NCI-H146 (cell line): ENCODE results near the gene NKAPL.

Experiments
- DNase-seq: peaks from one replicate; lab custom pipeline; 2025; lab: John Stamatoyannopoulos, UW

The NKAPL gene

DNA sequence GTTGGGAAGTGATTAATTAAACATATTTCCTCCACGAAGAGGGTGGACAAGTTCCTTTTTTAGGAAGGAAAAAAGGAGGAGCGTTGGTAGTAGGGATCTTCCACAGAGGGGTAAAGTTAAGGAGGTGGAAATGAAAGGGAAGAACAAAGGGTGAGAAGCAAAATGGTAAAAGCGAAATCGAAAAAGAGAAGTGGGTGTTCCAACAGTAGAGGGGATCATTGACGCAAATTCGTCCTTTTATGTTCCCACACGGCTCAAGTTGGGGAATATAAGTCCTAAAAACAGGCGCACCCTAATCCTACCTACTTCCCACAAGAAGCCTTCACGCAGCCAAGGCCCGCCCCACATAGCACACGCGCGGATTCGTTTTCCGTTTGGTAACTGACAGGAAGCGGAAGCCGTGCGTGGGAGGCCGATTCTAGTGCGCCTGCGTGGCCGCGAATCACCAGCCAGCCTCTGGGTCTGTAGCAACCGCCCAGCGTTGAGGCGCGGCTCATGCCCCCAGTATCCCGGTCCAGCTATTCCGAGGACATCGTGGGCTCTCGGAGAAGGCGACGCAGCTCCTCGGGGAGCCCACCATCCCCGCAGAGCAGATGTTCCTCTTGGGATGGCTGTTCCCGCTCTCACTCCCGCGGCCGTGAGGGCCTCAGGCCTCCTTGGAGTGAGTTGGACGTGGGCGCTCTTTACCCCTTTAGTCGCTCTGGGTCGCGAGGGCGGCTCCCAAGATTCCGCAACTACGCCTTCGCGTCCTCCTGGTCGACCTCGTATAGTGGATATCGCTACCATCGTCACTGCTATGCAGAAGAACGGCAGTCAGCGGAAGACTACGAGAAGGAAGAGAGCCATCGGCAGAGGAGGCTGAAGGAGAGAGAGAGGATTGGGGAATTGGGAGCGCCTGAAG is at the start of gene NKAPL:
NKAPL (plus strand) TSS at position 421 of the 901 bp plus-strand sequence; CDS start at position 496, 75 bp downstream.
- DNase-seq: no peak

DNA sequence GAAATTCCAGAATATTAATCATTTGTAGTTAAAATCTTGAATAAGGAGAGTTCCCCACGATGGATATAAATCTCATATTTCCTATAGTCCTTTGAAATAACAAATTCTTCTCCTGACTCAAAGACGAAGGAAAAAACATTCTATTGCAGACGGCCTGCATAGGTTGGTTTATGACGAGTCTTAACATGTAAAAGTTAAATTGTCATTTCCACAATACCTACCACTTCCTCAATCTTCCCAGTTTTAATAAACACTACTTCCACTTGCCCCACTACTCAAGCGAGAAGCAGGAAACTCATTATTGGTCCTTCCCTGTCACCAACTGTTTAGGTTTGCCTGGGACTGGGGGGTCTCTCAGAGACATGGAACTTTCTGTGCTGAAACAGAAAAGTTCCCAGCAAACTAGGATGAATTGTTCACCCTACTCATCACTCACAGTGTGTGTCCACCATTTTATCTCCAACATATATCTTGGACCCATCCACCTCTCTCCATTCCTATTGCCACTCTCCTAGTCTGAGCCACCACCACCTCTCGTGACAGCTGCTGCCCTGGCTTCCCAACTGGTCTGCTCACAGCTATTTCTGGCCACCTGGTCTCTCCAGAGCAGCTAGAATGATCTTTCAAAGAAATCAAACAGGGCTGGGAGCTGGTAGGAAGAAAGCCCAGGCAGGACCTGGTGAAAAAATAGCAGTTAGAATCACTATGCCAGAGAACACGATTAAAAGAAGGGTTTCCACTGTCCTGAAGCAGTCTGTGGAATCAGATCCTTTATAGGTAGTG is 49.2 kb upstream of the NKAPL start:
- DNase-seq: no peak

DNA sequence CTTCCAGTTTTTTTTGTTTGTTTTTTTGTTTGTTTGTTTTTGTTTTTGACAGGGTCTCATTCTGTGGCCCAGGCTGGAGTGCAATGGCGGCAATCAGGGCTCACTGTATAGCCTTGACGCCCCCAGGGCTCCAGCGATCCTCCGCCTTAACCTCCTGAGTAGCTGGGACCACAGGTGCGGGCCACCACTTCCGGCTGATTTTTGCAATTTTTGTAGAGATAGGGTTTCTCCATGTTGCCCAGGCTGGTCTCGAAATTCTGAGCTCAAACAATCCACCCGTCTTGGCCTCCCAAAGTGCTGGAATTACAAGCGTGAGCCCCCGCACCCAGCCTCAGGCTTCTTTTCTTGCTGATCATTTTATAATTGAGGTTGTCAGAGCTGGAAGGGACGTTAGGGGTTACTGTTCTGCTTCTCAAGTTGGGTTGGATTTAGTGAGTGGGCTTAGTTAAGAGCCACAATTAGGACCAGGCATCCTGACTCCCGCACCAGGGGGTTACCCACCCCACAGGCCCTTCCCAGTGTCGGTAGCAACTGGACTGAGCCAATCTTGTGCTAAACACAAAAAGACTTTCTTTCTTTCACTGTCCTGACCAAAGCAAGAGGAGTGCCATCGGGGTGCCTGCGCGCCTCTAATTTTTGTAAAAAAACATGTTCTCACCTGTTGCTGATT is 47.1 kb upstream of the NKAPL start:
- DNase-seq: peak; percentile 67

DNA sequence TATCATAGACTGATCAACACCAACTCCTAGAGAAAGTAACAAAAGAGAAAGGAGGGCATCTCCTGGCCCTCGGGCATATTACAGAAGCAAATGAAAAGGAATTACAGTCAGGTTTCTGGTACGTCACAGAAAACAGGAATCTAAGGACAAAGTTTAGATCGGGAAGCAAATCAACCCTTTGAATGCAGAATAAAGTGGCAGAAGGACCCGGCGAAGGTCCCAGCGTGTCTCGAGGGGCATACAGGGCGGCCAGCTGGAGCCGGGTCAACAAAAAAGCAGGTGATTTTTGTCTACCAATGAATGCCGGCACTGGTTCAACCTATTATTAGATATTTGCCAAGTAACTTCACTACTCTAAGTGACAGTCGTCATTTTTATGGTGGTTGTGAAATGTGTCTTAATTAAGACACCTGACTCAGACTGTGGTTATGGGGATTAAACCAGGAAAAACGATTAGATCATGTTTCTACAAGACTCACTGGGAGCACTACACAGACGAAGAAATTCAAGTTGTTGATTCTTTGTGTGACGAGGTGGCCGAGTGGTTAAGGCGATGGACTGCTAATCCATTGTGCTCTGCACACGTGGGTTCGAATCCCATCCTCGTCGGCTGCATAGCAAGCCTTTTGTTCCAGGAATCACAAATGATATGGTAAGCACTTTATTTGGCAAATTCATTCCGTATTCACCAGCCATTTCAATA is 46.4 kb upstream of the NKAPL start:
- DNase-seq: peak; percentile 89

DNA sequence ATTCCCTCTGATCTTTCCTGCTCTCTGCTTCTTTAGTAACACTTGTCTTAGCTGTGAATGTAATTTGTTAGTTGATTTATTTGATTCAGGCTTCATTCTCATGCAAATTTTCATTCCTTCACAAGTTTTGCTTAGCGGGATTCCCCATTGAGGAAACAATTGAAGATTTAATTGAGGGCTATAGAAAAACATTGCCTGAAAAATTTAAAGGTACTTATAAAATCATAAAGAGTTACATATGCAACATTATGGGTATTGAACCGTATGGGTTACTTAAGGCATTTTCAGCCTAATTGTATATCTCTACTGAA is 45.9 kb upstream of the NKAPL start:
- DNase-seq: no peak

DNA sequence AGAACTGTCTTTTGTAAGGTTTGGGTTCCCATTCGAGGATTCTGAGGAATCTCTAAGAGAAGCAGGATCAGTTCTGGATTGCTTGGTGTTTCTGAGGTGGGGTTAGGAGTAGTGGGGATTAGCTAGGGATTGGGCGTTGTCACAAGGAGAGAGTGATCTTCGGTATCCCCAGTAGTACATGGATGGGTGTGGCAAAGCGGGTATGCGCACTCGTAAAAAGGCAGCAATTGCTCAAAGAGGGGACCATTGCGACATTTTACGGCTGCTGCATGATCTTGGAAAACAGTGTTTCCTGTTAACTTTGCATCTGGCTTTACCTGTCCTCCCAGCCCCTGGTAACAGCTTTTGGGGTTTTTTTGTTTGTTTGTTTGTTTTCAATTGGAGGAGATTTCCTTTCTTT is 43.7 kb upstream of the NKAPL start:
- DNase-seq: no peak

DNA sequence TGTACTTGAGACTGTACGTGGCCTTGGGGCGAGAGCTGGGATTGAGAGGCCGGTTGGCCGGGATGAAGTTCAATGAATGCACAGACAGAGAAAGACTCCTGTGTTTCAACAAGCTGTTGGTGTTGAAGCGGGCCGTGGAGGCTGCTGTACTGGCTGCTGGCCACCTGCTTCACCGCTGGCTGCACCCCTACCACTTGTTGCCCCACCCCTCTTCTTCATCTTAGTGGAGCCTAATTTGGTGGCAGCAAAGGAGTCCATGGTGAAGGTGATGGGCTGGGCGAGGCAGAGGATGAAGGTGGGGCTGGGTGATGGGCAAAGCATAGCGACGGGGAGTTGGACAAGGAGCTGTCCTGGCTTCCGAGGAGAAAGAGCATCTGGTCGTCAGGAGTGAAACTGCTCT is 41.2 kb upstream of the NKAPL start:
- DNase-seq: no peak

DNA sequence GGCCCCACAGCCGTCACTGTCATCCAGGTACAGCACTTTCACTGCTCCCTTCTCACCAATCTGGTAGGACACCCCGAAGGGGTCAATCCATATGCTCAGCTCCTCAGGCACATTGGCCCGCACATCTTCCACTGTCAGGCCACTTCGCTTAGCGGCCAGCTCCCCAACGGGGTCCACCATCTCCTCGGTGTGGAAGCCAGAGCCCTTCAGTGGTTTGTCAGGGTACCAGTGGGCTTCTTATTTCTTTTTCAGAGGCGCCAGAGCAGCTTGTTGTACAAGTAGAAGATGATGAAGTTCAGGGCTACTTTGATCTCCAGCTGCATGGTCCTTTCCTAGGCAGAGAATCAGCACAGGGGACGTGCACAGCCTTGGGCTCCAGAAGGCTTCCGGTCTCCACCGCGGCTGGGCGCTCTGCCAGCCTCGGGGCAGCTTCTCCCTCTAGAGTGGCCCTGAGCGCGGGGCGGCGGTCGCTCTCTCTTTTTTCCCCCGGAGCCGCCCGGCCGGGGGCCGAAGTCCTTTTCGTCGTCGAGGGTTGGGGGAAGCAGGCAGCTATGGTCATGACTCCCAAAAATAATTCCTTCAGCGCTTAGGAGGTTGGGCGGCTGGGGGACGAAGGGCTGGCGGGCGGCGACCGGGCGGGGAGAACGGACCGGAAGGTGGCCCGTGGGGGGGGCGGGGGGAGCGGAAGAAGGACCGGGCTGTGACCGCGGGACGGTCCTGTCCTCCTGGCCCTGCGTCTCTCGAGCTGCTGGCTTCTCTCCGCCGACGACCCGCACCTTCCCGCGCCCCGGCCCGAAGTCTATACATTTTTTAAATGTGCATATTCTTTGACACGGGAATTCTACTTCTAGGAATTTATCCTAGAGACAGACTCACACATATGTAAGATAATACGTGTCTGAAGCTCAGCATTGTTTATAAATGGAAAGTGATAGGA is 40.5 kb upstream of the NKAPL start:
- peak; percentile 85 for DNase-seq

DNA sequence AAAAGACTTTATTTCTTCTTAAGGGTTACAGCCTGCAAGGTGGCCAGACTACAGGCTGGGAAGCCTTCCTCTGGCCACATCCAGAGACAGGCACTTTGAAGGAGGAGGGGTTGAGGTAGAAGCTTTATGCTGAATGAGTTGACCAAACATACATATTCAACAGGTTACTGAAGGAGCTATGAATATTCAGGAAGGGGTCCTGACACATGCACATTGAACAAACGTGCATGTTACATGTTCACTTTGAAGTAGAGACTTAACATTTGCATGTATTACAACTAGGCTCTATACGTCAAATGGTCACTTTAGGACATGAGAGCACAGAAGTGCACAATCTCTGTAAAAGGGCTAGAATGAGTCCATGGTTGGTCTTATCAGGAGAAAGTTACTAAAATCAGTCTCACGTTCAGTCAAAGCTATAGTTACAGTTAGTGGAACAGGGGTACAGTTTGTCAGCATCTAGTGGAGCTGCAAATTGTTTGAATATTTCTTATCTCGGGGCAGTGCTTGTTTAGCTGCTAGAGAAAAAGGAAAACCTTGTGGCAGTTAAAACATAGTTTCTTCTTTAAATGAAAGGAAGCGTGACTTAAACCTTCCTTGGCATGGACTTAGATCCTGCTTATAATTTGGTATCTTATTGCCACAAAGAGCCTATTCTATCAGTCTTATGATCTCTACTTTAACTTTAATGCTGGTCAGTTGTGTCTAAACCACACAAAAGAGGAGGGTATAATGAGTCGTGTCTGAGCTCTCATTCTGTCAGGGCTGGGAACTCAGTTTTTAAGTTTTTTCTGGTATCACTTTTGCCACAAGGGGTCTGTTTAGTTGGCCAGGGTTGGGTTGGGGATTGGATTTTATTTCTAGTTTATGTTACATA is 38.6 kb upstream of the NKAPL start:
- DNase-seq: no peak

DNA sequence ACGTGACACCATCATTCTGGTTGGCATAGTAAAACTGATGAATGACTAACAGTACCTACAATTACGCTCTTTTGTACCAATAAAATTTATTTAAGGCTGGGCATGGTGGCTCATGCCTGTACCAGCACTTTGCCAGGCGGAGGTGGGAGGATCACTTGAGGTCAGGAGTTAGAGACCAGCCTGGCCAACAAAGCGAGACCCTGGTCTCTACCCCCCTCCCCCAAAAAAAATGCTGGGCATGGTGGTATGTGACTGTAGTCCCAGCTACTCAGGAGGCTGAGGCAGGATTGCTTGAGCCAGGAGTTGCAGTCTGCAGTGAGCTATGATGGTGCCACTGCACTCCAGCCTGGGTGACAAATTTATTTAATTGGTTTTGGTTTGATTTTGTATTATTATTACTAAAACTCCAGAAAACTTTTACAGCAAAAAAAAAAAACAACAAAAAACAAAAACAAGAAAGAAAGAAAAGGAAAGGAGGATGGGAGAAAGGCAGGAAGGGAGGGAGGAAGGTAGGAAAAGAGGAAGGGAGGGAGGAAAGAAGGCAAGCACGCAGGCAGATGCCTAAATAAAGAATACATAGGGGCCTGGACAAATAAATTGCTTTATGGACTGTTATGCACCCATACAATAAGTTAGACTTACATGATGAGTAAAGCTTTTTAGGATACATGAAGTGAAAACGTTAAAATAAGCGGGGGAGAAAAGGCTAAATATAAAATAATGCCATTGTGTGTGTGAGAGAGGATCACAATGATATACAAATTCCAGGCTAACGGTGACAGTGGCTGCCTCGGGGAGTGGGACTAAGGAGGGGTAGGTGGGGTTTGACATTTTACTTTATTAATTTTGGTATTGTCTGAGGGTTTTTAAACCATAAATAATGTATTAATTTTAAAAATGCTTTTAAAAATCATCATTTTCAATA is 34.7 kb upstream of the NKAPL start:
- DNase-seq: no peak

DNA sequence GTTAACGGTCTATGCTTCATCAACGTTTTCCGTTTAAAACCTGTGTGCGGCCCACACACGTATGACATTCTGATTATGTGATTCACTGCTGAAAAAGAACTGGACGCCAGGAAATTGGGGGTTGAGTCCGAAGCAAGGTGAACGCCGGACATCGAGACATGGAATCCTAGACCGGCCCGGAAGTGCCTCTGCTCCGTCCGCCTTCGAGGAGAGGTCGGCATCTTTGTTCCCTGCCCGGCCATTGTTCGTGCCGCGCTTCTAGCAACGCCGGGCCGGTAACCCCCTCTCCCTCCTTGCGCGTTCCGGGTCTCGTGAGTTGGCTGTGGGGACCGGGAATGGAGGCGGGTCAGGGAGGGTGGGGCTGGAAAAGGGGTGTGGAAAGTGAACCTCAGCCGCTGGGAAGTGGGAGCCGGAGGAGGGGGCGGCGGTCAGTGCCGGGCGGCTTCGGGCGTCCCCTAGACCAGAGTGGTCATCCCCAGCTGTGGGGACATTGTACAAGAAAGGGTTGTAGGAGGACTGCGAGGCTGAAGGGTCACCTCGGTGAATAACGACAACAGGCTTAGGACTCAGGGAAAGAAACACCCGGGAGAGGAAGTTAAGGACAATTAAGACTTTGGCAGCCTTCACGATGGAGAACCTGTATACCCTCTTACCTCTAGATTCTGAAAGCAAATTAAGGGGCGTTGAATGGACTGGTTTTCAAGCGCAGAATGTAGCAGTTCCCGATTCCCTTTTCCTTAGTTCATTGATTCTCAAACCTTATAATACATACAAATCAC is 33.9 kb upstream of the NKAPL start, which contains the start of gene ZSCAN9:
ZSCAN9 (plus strand) TSS at position 220 of the 779 bp plus-strand sequence. CDS start 1,810 bp downstream, outside the sequence.
- DNase-seq: peak; percentile 96

DNA sequence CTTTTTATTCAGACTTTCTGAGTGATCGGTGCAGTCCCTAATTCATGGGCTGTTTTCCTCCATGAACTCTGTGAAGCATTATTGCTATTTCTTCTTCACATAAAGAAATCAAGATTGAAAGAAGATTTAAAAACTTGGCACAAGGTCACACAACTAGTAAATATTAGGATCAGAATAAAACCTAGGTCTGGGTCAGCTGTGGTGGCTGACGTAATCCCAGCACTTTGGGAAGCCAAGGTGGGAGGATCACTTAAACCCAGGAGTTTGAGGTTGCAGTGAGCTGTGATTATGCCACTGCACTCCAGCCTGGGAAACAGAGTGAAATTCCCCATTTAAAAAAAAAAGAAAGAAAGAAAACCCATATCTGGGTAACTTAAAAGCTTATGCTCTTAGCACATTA is 32.6 kb upstream of the NKAPL start:
- no peak for DNase-seq

DNA sequence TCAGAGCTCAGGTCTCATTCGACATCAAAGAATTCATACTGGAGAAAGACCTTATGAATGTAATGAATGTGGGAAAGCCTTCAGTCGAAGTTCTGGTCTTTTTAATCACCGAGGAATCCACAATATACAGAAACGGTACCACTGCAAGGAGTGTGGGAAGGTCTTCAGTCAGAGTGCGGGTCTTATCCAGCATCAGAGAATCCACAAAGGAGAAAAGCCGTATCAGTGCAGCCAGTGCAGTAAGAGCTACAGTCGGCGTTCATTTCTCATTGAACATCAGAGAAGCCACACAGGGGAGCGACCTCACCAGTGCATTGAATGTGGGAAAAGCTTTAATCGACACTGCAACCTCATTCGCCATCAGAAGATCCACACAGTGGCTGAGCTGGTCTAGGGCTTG is 26.3 kb upstream of the NKAPL start:
- no peak for DNase-seq

DNA sequence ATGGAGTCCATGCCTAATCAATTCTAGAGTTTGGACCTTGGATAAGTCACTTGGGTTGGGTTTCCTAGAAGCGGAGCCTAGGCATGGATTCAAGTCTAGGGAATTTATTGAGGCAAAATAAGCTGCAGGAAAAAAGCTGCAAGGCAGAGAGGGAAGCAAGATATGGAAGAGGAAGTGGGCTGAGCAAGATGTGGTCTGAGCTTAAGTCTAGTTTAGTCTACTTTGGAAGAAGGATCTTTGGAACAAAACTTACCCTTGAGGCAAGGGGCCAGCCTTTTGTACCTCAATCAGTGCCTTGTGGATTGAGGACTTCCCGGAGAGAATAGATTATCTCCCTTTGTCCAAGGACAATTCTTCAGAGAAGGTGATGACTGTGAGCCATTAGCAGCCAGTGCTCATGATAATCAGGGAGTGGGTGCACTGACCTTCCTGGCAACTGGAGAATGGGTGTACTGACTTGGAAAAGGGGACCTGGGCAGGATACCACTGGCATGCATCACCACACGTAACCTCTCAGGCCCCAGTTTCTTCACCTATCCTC is 23.1 kb upstream of the NKAPL start:
- DNase-seq: no peak

DNA sequence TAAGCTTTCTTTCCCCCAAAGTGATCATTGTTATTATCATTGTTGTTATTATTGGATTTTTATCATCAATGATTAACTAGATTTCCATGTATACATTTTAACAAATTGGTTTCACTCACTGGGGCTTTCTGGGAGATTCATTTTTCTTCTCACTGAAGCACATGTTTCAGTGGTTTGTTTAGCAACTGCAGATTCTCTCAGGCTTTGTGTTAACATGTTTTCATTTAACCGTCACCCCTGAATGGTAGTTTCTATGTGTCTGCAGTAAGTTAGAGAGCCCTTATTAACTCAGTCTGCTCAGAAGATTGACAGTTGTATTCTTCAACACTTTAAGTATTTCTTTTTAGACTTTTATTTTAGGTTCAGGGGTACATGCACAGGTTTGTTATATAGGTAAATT is 19.5 kb upstream of the NKAPL start:
- DNase-seq: no peak

DNA sequence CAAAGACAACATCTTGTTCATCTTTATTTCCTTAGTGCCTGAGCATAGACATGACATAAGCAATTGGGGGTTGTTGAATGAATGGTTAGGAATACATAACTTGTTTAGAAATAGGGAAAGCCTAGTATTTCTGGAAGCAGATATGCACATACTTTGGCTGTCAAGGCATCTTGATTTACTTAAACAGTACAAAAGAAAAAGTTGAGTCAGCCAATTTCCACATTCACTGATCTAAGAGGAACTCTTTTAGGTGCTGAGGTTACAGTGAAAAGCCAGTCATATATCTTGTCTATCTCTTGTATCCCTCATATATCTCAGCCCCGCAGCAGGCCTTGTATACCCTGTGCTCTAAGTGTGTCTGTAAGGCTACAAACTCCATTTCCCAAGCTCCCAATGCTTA is 18.6 kb upstream of the NKAPL start:
- DNase-seq: no peak

DNA sequence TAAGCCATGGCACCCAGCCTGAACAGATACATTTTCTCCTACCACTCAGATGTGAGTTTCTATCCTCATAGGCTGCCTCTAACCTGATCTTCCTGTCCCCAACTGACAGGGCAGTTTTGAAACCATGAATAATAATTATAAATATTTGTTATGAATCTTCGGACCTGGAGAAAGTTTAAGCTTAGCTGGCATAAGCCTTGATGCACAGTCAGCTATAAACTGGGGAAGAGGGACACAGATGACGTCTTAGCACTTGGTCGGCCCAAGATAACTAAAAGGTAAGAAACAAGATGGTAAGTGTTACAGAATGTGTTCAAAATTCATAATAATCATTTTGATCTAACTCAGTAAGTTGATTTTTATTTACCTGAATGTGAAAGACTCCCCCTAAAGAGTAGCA is 15.2 kb upstream of the NKAPL start:
- no peak for DNase-seq
